Measurements from ENCODE around the gene ALDH8A1. TPM values are rescaled to one million over a fixed set of nuclear protein-coding genes. Genes with fewer than 3 reads are reported as not detected.

Gene ALDH8A1
- polyA plus RNA-seq, 1 donor (not counting 4 experiments of a cell fraction or from before 2014, with no cell fraction given): 0.66 TPM

DNA sequence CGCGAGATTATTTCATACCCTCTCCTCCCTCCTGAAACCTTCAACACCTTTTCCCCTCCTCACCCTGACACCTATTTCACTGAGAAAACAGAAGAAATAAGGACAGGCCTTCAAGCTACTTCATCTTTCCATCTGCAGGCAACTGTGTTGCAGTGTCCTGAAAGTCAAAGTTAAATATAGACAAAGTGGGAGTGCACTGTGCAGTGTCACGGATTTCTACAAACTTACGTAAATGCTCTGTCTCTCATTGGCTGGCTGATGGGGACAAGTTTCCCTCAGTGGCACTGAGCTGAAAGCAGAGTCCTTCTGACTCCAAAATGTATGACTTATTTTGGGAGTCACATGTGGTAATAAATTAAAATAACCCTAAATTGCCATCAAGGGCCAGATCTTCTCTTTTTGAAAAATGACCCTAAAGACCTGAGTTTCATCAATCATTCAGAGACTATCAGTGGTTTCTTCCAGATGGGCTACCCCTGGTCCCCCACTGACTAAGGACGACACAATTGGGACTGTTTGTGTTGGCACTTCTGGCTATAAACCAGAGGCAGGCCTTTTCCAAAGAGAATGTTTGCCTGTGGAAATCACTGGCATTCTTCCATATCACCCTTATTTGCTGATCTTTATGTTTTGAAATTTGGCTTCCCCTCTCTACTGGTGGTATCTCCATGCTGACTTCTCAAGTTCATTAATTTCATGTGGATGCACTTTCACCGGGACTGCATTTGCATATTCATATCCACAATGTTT lies 21.6 kb downstream of the ALDH8A1 start:
- no peak overlapping the region for H3K27ac ChIP-seq (ENCODE audit: control insufficient read depth, insufficient read depth, low read length)

DNA sequence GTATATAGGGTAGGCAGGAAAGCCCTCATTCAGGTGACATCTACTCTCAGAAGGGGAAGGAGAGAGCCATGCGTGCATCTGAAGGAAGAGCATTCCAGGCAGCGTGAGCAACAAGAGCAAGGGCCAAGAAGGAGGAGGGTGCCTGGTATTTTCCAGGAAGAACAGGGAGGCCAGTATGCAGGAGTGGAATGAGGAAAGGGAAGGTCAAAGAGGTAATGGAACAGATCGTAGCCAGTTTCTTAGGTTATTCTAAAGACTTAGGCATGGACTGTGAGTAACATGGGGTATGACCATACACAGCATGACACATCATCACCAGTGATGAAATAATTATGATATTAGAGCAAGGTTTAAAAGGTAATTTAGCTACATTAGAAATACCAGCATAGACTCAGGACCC lies 24.1 kb downstream of the ALDH8A1 start:
- Histone ChIP-seq H2AFZ (ENCODE audit: control insufficient read depth, low read length) (peak overlapping the region; percentile 75), H3K4me3 (ENCODE audit: control insufficient read depth in 2 of 3, extremely low read depth in 1 of 3, insufficient read depth in 2 of 3, low read depth in 1 of 3, low read length in 3 of 3) (no peak overlapping the region), H3K27ac (ENCODE audit: control insufficient read depth, insufficient read depth, low read length) (peak overlapping the region; percentile 24), H3K79me2 (ENCODE audit: control insufficient read depth, insufficient read depth, low read length) (no peaks in the 10 kb centered on the region), H3K27me3 (ENCODE audit: control insufficient read depth, extremely low read depth, insufficient read depth, low read length) (no peaks in the 10 kb centered on the region), H3K36me3 (ENCODE audit: control insufficient read depth in 2 of 2, extremely low read depth in 1 of 2, insufficient read depth in 2 of 2, low read length in 2 of 2) (peaks cover 0 to 3% of the 10 kb centered on the region in 2 experiments), H3K4me2 (ENCODE audit: control insufficient read depth, extremely low read depth, insufficient read depth, low read depth, low read length) (no peak overlapping the region), H3K9ac (ENCODE audit: control insufficient read depth, extremely low read depth, insufficient read depth, low read length) (no peak overlapping the region), H4K20me1 (ENCODE audit: control insufficient read depth, extremely low read depth, insufficient read depth, low read length) (no peaks in the 10 kb centered on the region), H3K9me3 (ENCODE audit: control insufficient read depth, low read depth, low read length) (no peaks in the 10 kb centered on the region), H3K4me1 (ENCODE audit: control insufficient read depth, extremely low read depth, insufficient read depth, low read length) (peaks cover 7% of the 10 kb centered on the region), H3K9me1 (ENCODE audit: control insufficient read depth, extremely low read depth, insufficient read depth, low read length) (no peaks in the 10 kb centered on the region)
- DNase-seq (ENCODE audit: low read depth, low spot score) (peak; percentile 61), FAIRE-seq (peak; percentile 75)
- dilution Hi-C loops (cut with MboI; ENCODE audit: extremely low pct_ligation_motif_present, low sequenced_read_pairs): no loop called here
- TF ChIP-seq, protein P1, sequence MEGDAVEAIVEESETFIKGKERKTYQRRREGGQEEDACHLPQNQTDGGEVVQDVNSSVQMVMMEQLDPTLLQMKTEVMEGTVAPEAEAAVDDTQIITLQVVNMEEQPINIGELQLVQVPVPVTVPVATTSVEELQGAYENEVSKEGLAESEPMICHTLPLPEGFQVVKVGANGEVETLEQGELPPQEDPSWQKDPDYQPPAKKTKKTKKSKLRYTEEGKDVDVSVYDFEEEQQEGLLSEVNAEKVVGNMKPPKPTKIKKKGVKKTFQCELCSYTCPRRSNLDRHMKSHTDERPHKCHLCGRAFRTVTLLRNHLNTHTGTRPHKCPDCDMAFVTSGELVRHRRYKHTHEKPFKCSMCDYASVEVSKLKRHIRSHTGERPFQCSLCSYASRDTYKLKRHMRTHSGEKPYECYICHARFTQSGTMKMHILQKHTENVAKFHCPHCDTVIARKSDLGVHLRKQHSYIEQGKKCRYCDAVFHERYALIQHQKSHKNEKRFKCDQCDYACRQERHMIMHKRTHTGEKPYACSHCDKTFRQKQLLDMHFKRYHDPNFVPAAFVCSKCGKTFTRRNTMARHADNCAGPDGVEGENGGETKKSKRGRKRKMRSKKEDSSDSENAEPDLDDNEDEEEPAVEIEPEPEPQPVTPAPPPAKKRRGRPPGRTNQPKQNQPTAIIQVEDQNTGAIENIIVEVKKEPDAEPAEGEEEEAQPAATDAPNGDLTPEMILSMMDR (optimal IDR thresholded peaks at IDR 0.05 in 1 of 3, IDR thresholded peaks at IDR 0.05 in 1 of 3, conservative IDR thresholded peaks at IDR 0.05 in 1 of 3; ENCODE audit: extremely low read depth in 1 of 3, insufficient read depth in 2 of 3, low read length in 3 of 3): no peak
- TF ChIP-seq EZH2 (IDR thresholded peaks at IDR 0.05; ENCODE audit: low read length): no peak

More for the DNA sequence above, 21.6 kb downstream of the ALDH8A1 start:
- Histone ChIP-seq H3K4me3 (ENCODE audit: control insufficient read depth in 2 of 3, extremely low read depth in 1 of 3, insufficient read depth in 2 of 3, low read depth in 1 of 3, low read length in 3 of 3) (no peak overlapping the region), H3K4me1 (ENCODE audit: control insufficient read depth, extremely low read depth, insufficient read depth, low read length) (peaks cover 10% of the 10 kb centered on the region), H3K27me3 (ENCODE audit: control insufficient read depth, extremely low read depth, insufficient read depth, low read length) (no peaks in the 10 kb centered on the region), H3K36me3 (ENCODE audit: control insufficient read depth in 2 of 2, extremely low read depth in 1 of 2, insufficient read depth in 2 of 2, low read length in 2 of 2) (peaks cover 0 to 3% of the 10 kb centered on the region in 2 experiments), H3K9ac (ENCODE audit: control insufficient read depth, extremely low read depth, insufficient read depth, low read length) (no peak overlapping the region), H2AFZ (ENCODE audit: control insufficient read depth, low read length) (peak overlapping the region; percentile 56), H3K4me2 (ENCODE audit: control insufficient read depth, extremely low read depth, insufficient read depth, low read depth, low read length) (no peak overlapping the region), H3K9me3 (ENCODE audit: control insufficient read depth, low read depth, low read length) (no peaks in the 10 kb centered on the region), H3K79me2 (ENCODE audit: control insufficient read depth, insufficient read depth, low read length) (no peaks in the 10 kb centered on the region), H4K20me1 (ENCODE audit: control insufficient read depth, extremely low read depth, insufficient read depth, low read length) (no peaks in the 10 kb centered on the region), H3K9me1 (ENCODE audit: control insufficient read depth, extremely low read depth, insufficient read depth, low read length) (no peaks in the 10 kb centered on the region)
- DNase-seq (ENCODE audit: low read depth, low spot score) (no peak), FAIRE-seq (no peak)
- dilution Hi-C loops (cut with MboI; ENCODE audit: extremely low pct_ligation_motif_present, low sequenced_read_pairs): no loop called here
- no peak for TF ChIP-seq EZH2 (IDR thresholded peaks at IDR 0.05; ENCODE audit: low read length)
- TF ChIP-seq, protein P1 (optimal IDR thresholded peaks at IDR 0.05 in 1 of 3, IDR thresholded peaks at IDR 0.05 in 1 of 3, conservative IDR thresholded peaks at IDR 0.05 in 1 of 3; ENCODE audit: extremely low read depth in 1 of 3, insufficient read depth in 2 of 3, low read length in 3 of 3): no peak

All from keratinocyte (primary cell).